ENCODE data around the gene TNIP2. TPM values are rescaled to one million over a fixed set of nuclear protein-coding genes. Genes with fewer than 3 reads are reported as not detected.

TNIP2 gene
- total RNA-seq, 2 experiments from 2014 or later, result 26.2 to 32.1 TPM

- Histone ChIP-seq H3K9me2 (ENCODE audit: insufficient read depth, low read length) (no peaks in the 10 kb centered on the region), H4K20me1 (ENCODE audit: insufficient read depth, low read length) (no peaks in the 10 kb centered on the region), H3K4me1 (ENCODE audit: insufficient read depth, low read length, poor library complexity, severe bottlenecking) (peaks cover 36% of the 10 kb centered on the region), H3K4me2 (ENCODE audit: low read length) (peak overlapping the region; percentile 58), H2AFZ (ENCODE audit: low read length) (no peak overlapping the region), H3K36me3 (ENCODE audit: insufficient read depth, low read length) (peaks cover 56% of the 10 kb centered on the region), H3K4me3 (ENCODE audit: low read depth, low read length, poor library complexity, severe bottlenecking) (no peak overlapping the region), H3K27ac (ENCODE audit: low read depth, low read length, poor library complexity, severe bottlenecking) (peak overlapping the region; percentile 37), H3K79me2 (ENCODE audit: insufficient read depth, low read depth, low read length) (no peaks in the 10 kb centered on the region), H3K9me3 (ENCODE audit: low read length) (no peaks in the 10 kb centered on the region)
- BruUV-seq (replicated peaks), result no TSS peak
- CTCF ChIA-PET (ENCODE audit: unreplicated experiment), result interaction anchor here (1.1 kb wide), 1 partner anchor 17 kb away, joined by 3 read pairs; no protein-coding TSS in a partner anchor
- POLR2A ChIA-PET, result interaction anchor here (0.6 to 1.2 kb wide), 3 partner anchors 39 to 306 kb away, joined by 3 to 6 read pairs (median 4); no protein-coding TSS in a partner anchor
- intact Hi-C loops (cut with micrococcal nuclease; ENCODE audit: unreplicated experiment), result loop anchor here (2.0 kb wide), 1 partner anchor 50 kb away; no protein-coding TSS in a partner anchor
- no peak for DNase-seq (ENCODE audit: low spot score)
- TF ChIP-seq EZH2phosphoT487 (IDR thresholded peaks at IDR 0.05; ENCODE audit: borderline replicate concordance, low read depth, low read length), result no peak
- no peak for TF ChIP-seq CTCF (conservative IDR thresholded peaks at IDR 0.05; ENCODE audit: low read length)
These were observed 9.0 kb downstream of the TNIP2 start for GRCh38 chr4:2746891-2747695.

DNA sequence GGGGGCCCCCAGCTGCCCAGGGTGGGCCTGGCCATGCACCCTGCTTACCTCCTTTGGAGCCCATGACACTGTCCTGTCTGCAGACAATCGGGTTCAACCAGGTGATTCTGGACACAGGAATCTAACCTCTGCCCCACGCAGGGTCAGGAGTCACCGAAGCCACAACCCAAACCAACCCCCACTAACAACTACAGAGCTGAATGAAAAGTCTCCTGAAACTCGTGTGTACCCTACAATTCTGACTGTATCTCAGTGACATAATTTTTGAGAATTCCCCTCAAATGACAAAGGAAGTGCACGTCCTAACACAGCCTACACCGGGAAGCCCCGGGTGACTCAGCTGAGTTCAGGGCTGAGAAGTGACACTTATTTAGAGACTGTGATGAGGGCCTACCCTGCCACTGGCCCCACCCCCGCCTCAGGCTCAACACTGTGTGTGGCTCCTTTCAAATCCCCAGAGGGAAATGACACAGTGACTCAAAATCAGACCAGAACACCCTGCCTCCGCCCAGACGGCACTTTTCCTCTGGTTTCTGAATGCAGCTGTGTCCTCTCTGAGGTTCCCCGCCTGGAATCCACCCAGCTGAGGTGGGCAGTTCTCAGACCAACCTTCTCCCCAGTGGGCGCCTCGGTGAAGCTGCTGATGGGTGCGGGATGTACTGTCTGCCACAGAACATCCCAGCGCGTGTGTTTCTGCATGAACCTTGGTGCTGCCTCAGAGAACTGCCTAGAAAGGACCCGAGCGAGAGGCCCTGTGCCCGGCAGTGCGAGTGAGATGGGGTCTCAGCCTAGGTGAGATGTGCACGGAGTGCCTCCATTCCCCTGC, 9.9 kb downstream of the TNIP2 start:
- no peaks in the 10 kb centered on the region for H4K20me1 ChIP-seq (ENCODE audit: insufficient read depth, low read length)
- intact Hi-C loops (cut with micrococcal nuclease; ENCODE audit: unreplicated experiment), result loop anchor here (2.0 kb wide), 1 partner anchor 49 kb away; no protein-coding TSS in a partner anchor
- H3K36me3 ChIP-seq (ENCODE audit: insufficient read depth, low read length), result peaks cover 64% of the 10 kb centered on the region
- H3K79me2 ChIP-seq (ENCODE audit: insufficient read depth, low read depth, low read length), result no peaks in the 10 kb centered on the region
- peak; percentile 79 for DNase-seq (ENCODE audit: low spot score)
- TF ChIP-seq CTCF (conservative IDR thresholded peaks at IDR 0.05; ENCODE audit: low read length) (no peak), EZH2phosphoT487 (IDR thresholded peaks at IDR 0.05; ENCODE audit: borderline replicate concordance, low read depth, low read length) (no peak)
- H3K4me2 ChIP-seq (ENCODE audit: low read length), result peak overlapping the region; percentile 58
- CTCF ChIA-PET (ENCODE audit: unreplicated experiment), result interaction anchor here (0.5 to 1.1 kb wide), 2 partner anchors 18 to 1105 kb away, joined by 3 read pairs; no protein-coding TSS in a partner anchor
- H3K4me3 ChIP-seq (ENCODE audit: low read depth, low read length, poor library complexity, severe bottlenecking), result no peak overlapping the region
- H3K9me3 ChIP-seq (ENCODE audit: low read length), result no peaks in the 10 kb centered on the region
- POLR2A ChIA-PET, result interaction anchor here (0.6 to 1.2 kb wide), 3 partner anchors 39 to 96 kb away, joined by 3 to 4 read pairs (median 3); no protein-coding TSS in a partner anchor
- H3K4me1 ChIP-seq (ENCODE audit: insufficient read depth, low read length, poor library complexity, severe bottlenecking), result peaks cover 36% of the 10 kb centered on the region
- H3K9me2 ChIP-seq (ENCODE audit: insufficient read depth, low read length), result no peaks in the 10 kb centered on the region
- no peak overlapping the region for H2AFZ ChIP-seq (ENCODE audit: low read length)
- BruUV-seq (replicated peaks), result no TSS peak
- peak overlapping the region; percentile 37 for H3K27ac ChIP-seq (ENCODE audit: low read depth, low read length, poor library complexity, severe bottlenecking)
